HL-60 (cell line): ENCODE results near the gene SLC1A7.

ENCODE experiments used
- DNase-seq, 2 experiments: peaks; one replicate each; pipeline ENCODE4 v3.0.0-alpha.2; 2010 to 2020; ENCODE audit warnings: low read depth in 1 of 2, low spot score in 1 of 2
- H3K27ac ChIP-seq: fragments of 250-450 bp; sonication (Bioruptor Pico); replicated peaks from 2 replicates; pipeline ENCODE4 v1.5.1; 2020; ENCODE audit warnings: mild to moderate bottlenecking, moderate library complexity
- H3K27me3 ChIP-seq: fragments of 250-450 bp; sonication (Bioruptor Pico); 2 replicates; pipeline ENCODE4 v1.5.1; 2021; ENCODE audit warnings: mild to moderate bottlenecking, moderate library complexity; ENCODE audit not compliant: insufficient read depth, poor library complexity, severe bottlenecking
- H3K4me3 ChIP-seq: replicated peaks from 2 replicates; pipeline ENCODE4 v1.5.1; 2011; ENCODE audit warnings: mild to moderate bottlenecking, control low read depth, low read length; ENCODE audit not compliant: insufficient read depth
- GABPA ChIP-seq: IDR thresholded peaks from 2 replicates; pipeline ENCODE4 v1.6.1; 2012; ENCODE audit warnings: low read depth
- POLR2AphosphoS5 ChIP-seq: IDR thresholded peaks from 2 replicates; pipeline ENCODE4 v1.6.1; 2012; ENCODE audit warnings: low read depth
- SPI1 ChIP-seq: IDR thresholded peaks from 2 replicates; pipeline ENCODE4 v1.6.1; 2012; ENCODE audit warnings: low read depth, mild to moderate bottlenecking, borderline replicate concordance
- TF ChIP-seq, protein P1 (sequence below): IDR thresholded peaks from 2 replicates; pipeline ENCODE4 v1.6.1; 2012; ENCODE audit warnings: low read depth; ENCODE audit not compliant: insufficient replicate concordance
- TF ChIP-seq, protein P2 (sequence below): IDR thresholded peaks from one replicate; pipeline ENCODE4 v1.5.1; 2011; ENCODE audit warnings: low read length, control low read depth, inconsistent platforms; ENCODE audit not compliant: insufficient read depth

Gene SLC1A7

DNA sequence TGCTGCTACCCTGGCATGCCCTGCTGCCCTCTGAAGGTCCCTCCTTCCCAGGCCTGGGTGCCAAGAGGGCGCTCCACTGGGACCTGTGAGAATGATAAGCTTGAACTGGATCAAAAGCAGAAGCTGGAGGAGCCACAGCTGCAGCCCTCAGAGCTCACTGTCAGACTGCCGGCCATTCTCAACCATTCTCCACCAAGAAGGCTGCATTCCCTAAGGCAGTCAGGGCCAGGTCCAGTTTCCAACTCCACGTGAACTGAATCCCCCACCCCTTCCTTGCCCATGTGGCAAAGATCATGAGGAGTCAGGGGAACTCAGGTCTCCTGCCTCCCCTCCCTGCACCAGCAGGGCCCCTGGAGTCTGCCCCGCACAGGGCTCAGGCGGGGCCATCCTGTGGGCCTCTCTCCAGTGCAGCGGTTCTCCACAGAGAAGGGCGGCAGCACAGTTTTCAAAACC is 19.5 kb downstream of the SLC1A7 start:
- Histone ChIP-seq H3K27ac (no peak overlapping the region), H3K27me3 (no peaks in the 10 kb centered on the region), H3K4me3 (no peak overlapping the region)
- TF ChIP-seq, protein P1, sequence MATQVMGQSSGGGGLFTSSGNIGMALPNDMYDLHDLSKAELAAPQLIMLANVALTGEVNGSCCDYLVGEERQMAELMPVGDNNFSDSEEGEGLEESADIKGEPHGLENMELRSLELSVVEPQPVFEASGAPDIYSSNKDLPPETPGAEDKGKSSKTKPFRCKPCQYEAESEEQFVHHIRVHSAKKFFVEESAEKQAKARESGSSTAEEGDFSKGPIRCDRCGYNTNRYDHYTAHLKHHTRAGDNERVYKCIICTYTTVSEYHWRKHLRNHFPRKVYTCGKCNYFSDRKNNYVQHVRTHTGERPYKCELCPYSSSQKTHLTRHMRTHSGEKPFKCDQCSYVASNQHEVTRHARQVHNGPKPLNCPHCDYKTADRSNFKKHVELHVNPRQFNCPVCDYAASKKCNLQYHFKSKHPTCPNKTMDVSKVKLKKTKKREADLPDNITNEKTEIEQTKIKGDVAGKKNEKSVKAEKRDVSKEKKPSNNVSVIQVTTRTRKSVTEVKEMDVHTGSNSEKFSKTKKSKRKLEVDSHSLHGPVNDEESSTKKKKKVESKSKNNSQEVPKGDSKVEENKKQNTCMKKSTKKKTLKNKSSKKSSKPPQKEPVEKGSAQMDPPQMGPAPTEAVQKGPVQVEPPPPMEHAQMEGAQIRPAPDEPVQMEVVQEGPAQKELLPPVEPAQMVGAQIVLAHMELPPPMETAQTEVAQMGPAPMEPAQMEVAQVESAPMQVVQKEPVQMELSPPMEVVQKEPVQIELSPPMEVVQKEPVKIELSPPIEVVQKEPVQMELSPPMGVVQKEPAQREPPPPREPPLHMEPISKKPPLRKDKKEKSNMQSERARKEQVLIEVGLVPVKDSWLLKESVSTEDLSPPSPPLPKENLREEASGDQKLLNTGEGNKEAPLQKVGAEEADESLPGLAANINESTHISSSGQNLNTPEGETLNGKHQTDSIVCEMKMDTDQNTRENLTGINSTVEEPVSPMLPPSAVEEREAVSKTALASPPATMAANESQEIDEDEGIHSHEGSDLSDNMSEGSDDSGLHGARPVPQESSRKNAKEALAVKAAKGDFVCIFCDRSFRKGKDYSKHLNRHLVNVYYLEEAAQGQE = no peak
- TF ChIP-seq SPI1 = no peak
- TF ChIP-seq, protein P2, sequence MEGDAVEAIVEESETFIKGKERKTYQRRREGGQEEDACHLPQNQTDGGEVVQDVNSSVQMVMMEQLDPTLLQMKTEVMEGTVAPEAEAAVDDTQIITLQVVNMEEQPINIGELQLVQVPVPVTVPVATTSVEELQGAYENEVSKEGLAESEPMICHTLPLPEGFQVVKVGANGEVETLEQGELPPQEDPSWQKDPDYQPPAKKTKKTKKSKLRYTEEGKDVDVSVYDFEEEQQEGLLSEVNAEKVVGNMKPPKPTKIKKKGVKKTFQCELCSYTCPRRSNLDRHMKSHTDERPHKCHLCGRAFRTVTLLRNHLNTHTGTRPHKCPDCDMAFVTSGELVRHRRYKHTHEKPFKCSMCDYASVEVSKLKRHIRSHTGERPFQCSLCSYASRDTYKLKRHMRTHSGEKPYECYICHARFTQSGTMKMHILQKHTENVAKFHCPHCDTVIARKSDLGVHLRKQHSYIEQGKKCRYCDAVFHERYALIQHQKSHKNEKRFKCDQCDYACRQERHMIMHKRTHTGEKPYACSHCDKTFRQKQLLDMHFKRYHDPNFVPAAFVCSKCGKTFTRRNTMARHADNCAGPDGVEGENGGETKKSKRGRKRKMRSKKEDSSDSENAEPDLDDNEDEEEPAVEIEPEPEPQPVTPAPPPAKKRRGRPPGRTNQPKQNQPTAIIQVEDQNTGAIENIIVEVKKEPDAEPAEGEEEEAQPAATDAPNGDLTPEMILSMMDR = no peak
- no peak for TF ChIP-seq POLR2AphosphoS5
- TF ChIP-seq GABPA = no peak
- DNase-seq = no peak

DNA sequence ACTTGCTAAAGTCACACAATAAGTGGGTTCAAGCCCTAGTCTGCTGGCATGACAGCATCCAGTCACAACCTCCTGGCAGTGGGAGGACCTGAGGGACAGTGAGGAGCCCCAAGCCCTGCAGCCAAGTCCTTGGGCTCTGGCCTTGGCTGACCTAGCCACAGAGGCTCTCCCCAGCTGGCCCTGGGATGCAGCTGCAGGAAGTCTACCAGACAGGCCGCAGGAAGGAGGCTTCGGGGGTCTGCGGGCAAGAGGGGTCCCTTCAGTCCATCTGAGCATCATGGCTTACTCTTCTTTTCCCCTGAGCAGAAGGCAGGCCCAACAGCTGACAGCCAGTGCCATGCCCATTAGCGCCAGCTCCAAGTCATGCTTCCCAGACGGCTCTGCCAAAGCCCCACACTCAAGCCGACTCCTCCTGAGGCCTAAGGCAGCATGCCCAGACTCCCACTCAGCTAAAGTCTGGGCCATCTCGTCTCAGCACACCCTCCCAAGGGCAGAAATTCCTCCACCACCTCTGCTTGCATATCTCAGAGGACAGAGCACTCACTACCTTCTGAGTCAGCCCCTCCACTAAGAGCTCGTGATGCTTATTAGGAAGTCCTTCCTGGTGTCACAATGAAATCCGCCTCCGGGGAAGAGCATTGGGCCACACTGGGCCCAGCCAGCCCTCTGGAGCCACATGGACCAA is 20.1 kb downstream of the SLC1A7 start:
- TF ChIP-seq, protein P2 = no peak
- TF ChIP-seq, protein P1 = no peak
- TF ChIP-seq POLR2AphosphoS5 (no peak), GABPA (no peak), SPI1 (no peak)
- Histone ChIP-seq H3K4me3 (no peak overlapping the region), H3K27ac (no peak overlapping the region), H3K27me3 (no peaks in the 10 kb centered on the region)
- no peak for DNase-seq

DNA sequence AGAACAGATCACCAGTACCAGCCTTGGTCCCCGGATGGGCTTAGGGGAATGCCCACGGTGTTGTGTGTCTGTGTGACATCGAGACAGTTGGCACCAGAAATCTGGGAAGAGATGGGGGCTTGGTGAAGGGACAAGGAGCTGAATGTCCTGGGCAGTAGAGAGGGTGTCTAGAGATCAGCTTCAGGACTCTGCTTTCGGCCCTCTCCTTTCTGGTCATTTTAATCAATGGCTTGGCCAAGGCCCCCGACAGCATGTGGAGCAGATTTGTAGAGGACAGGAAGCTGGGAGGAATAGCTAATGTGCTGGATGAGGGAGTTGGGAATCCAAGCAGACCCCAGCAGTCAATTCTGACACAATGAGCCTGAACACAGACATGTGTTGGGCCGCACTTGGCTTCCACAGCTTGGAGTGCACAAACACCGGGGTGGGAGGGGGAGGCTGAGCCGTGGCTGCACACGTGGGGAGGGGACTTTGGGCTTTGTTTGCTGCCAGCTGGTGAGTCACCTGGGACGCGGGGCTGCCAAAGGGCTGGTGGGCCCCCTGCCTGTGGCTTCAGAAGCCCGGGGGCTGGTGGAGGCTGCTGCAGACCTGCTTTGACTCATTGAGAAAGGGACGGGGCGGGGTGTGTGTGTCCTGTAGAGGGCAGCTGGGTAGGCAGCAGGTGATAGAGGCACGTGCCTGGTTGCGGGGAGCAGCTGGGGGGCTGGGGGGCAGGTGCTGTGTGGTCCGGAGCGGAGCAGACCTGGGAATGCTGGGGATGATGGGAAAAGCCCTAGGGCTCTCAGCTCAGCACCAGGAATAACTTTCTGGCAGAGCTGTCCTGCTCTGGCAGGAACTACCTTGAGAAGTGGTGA is 20.9 kb downstream of the SLC1A7 start:
- DNase-seq = no peak
- Histone ChIP-seq H3K4me3 (no peak overlapping the region), H3K27ac (no peak overlapping the region), H3K27me3 (no peaks in the 10 kb centered on the region)
- TF ChIP-seq, protein P1 = no peak
- no peak for TF ChIP-seq SPI1
- TF ChIP-seq, protein P2 = no peak
- TF ChIP-seq GABPA = no peak
- no peak for TF ChIP-seq POLR2AphosphoS5
